ENCODE results near the gene C9orf85.

Gene C9orf85

DNA sequence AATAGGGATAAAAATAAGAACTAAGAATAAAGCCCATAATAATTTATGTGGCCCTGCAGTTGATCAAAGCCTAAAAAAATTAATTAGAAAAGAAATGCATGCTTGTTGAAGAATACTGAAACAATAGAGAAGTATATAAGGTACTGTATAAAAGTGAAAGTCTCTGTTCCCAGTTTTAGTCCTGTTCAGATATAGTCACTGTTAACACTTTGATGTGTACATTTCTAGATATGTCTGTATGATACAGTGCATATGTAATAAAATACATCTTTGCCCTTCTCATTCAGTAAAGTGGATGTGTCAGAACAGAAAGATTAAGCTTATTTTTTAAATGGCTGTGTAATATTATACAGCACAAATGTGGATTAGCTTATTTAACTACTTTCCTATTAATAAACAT is 4.1 kb downstream of the C9orf85 start:
- no peaks in the 10 kb centered on the region for H3K27me3 ChIP-seq (replicated peaks; ENCODE audit: insufficient read depth, low read length)
- H2AFZ ChIP-seq (ENCODE audit: low read length): no peak overlapping the region
- H3K9me3 ChIP-seq (replicated peaks; ENCODE audit: insufficient read depth, low read length): no peaks in the 10 kb centered on the region
- no peak for DNase-seq
- TF ChIP-seq EZH2 (optimal IDR thresholded peaks at IDR 0.05; ENCODE audit: low read depth, low read length) (no peak), EZH2phosphoT487 (IDR thresholded peaks at IDR 0.05; ENCODE audit: low read length) (no peak)
- TF ChIP-seq, protein P1, sequence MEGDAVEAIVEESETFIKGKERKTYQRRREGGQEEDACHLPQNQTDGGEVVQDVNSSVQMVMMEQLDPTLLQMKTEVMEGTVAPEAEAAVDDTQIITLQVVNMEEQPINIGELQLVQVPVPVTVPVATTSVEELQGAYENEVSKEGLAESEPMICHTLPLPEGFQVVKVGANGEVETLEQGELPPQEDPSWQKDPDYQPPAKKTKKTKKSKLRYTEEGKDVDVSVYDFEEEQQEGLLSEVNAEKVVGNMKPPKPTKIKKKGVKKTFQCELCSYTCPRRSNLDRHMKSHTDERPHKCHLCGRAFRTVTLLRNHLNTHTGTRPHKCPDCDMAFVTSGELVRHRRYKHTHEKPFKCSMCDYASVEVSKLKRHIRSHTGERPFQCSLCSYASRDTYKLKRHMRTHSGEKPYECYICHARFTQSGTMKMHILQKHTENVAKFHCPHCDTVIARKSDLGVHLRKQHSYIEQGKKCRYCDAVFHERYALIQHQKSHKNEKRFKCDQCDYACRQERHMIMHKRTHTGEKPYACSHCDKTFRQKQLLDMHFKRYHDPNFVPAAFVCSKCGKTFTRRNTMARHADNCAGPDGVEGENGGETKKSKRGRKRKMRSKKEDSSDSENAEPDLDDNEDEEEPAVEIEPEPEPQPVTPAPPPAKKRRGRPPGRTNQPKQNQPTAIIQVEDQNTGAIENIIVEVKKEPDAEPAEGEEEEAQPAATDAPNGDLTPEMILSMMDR (IDR thresholded peaks at IDR 0.05; ENCODE audit: low read length): no peak
- no peak overlapping the region for H3K4me2 ChIP-seq (ENCODE audit: low read depth, low read length)
- no peaks in the 10 kb centered on the region for H4K20me1 ChIP-seq (ENCODE audit: insufficient read depth, low read length)
- H3F3A ChIP-seq (ENCODE audit: insufficient read depth, low read length): peaks cover 21% of the 10 kb centered on the region
- no peaks in the 10 kb centered on the region for H3K9me2 ChIP-seq (replicated peaks; ENCODE audit: insufficient read depth, low read length)
- H3K4me3 ChIP-seq (ENCODE audit: low read length): no peak overlapping the region
- H3K9ac ChIP-seq (ENCODE audit: low read length): no peak overlapping the region
- H3K4me1 ChIP-seq (ENCODE audit: low read length): peaks cover 31% of the 10 kb centered on the region
- peaks cover 88% of the 10 kb centered on the region for H3K79me2 ChIP-seq (ENCODE audit: low read length)
- no peaks in the 10 kb centered on the region for H3K36me3 ChIP-seq (replicated peaks; ENCODE audit: insufficient read depth, low read length)
- H3K27ac ChIP-seq (ENCODE audit: low read length): no peak overlapping the region

DNA sequence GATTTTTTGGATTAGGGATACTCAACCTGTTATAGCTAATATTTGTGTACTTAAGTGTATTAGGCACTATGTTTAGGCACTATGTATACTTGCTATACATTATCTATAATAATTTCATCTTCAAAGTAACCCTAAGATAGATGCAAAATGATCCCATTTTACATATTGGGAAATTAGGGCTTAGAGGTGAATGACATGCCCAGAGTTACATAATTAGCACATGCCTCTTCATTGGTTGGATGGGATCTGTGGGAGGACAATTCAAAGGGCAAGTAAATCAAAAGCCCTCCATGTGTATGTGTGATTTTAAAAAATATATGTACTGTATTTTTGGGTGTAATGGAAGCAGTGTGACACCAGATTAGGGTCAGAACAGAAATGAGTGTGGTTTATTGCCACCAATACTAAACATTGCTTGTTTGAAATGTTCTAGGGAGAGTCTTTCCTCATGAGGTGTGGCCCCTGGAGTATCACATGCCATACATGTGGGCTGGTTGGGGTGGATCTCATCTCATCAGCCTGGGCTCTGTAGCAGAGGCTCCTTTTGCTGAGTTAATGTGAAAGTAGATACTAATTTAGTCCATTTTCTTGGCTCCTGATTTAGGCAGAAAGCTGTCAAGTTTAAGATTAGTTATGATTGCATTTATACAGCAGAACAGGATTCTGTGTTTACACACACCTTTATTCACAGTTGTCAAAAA is 5.5 kb downstream of the C9orf85 start:
- Histone ChIP-seq H4K20me1 (ENCODE audit: insufficient read depth, low read length) (no peaks in the 10 kb centered on the region), H2AFZ (ENCODE audit: low read length) (no peak overlapping the region), H3K9me2 (replicated peaks; ENCODE audit: insufficient read depth, low read length) (no peaks in the 10 kb centered on the region), H3K4me1 (ENCODE audit: low read length) (peaks cover 43% of the 10 kb centered on the region), H3K4me3 (ENCODE audit: low read length) (no peak overlapping the region), H3K9me3 (replicated peaks; ENCODE audit: insufficient read depth, low read length) (no peaks in the 10 kb centered on the region), H3K79me2 (ENCODE audit: low read length) (peaks cover 90% of the 10 kb centered on the region), H3F3A (ENCODE audit: insufficient read depth, low read length) (peaks cover 15% of the 10 kb centered on the region), H3K4me2 (ENCODE audit: low read depth, low read length) (peak overlapping the region; percentile 10; the same call in 1 of the 2 replicates), H3K9ac (ENCODE audit: low read length) (no peak overlapping the region), H3K27me3 (replicated peaks; ENCODE audit: insufficient read depth, low read length) (no peaks in the 10 kb centered on the region), H3K27ac (ENCODE audit: low read length) (peak overlapping the region; percentile 9; the same call in 1 of the 2 replicates), H3K36me3 (replicated peaks; ENCODE audit: insufficient read depth, low read length) (no peaks in the 10 kb centered on the region)
- no peak for DNase-seq
- TF ChIP-seq EZH2phosphoT487 (IDR thresholded peaks at IDR 0.05; ENCODE audit: low read length): no peak
- no peak for TF ChIP-seq EZH2 (optimal IDR thresholded peaks at IDR 0.05; ENCODE audit: low read depth, low read length)
- TF ChIP-seq, protein P1 (IDR thresholded peaks at IDR 0.05; ENCODE audit: low read length): no peak

DNA sequence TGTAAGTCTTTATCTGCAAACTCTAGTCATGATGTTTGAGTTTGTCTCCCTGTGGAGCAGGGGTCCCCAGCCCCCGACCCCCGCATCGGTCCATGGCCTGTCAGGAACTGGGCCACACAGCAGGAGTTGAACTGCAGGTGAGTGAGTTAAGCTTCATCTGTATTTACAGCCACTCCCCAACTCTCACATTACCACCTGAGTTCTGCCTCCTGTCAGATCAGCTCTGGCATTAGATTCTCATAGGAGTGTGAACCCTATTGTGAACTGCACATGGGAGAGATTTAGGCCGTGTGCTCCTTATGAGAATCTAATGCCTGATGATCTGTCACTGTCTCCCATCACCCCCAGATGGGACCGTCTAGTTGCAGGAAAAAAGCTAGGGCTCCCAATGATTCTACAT is 7.0 kb downstream of the C9orf85 start:
- Histone ChIP-seq H3K9me3 (replicated peaks; ENCODE audit: insufficient read depth, low read length) (no peaks in the 10 kb centered on the region), H3K36me3 (replicated peaks; ENCODE audit: insufficient read depth, low read length) (no peaks in the 10 kb centered on the region), H3K4me2 (ENCODE audit: low read depth, low read length) (no peak overlapping the region), H2AFZ (ENCODE audit: low read length) (no peak overlapping the region), H3F3A (ENCODE audit: insufficient read depth, low read length) (peaks cover 15% of the 10 kb centered on the region), H3K79me2 (ENCODE audit: low read length) (peaks cover 90% of the 10 kb centered on the region), H3K9ac (ENCODE audit: low read length) (no peak overlapping the region), H3K9me2 (replicated peaks; ENCODE audit: insufficient read depth, low read length) (no peaks in the 10 kb centered on the region), H3K27ac (ENCODE audit: low read length) (no peak overlapping the region), H3K27me3 (replicated peaks; ENCODE audit: insufficient read depth, low read length) (no peaks in the 10 kb centered on the region), H3K4me1 (ENCODE audit: low read length) (peaks cover 43% of the 10 kb centered on the region), H4K20me1 (ENCODE audit: insufficient read depth, low read length) (no peaks in the 10 kb centered on the region), H3K4me3 (ENCODE audit: low read length) (no peak overlapping the region)
- no peak for DNase-seq
- TF ChIP-seq EZH2phosphoT487 (IDR thresholded peaks at IDR 0.05; ENCODE audit: low read length) (no peak), EZH2 (optimal IDR thresholded peaks at IDR 0.05; ENCODE audit: low read depth, low read length) (no peak)
- TF ChIP-seq, protein P1 (IDR thresholded peaks at IDR 0.05; ENCODE audit: low read length): no peak

All from MM.1S (cell line).